ENCODE data around the gene PSAPL1.

PSAPL1 gene

DNA sequence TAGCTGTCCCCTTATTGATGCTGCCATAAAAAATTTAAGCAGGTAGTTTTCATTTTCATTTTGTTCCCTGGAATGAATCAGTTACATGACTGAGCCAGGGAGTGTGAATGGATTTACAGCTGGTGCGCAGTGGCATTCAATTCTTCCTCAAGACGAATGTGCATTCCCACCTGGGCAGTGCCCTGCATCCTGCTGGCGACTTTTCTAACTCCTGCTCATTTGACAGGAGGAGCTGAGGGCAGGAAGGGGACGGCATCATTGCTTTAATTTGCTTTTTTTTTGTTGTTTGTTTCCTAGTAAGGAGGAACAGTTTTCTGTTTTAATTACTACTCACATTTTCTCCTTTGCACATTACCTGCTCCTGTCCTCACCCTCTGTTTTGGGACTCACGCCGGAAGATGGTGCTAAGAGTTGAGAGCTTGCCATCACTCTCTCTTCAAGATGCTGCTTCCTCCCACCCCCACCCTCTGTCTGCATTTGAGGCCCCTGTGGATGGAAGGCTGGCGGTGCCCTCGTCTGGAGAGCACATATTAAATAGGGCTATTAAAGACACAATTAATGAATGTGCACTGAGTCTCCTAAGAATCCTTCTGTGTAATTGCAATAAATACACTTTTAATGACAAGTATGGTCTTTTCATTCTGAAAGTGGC is 35.8 kb downstream of the PSAPL1 start:
- Histone ChIP-seq H3K4me3 (ENCODE audit: low read depth in 1 of 2, low read length in 2 of 2) (no peak overlapping the region), H3K27me3 (ENCODE audit: low read depth, low read length) (no peaks in the 10 kb centered on the region), H3K27ac (ENCODE audit: low read length) (no peak overlapping the region), H3K9me3 (ENCODE audit: control insufficient read depth in 1 of 2, low read length in 2 of 2) (no peaks in the 10 kb centered on the region), H3K36me3 (ENCODE audit: control insufficient read depth in 1 of 2, insufficient read depth in 2 of 2, low read length in 2 of 2) (no peaks in the 10 kb centered on the region), H3K4me1 (ENCODE audit: control insufficient read depth in 1 of 2, insufficient read depth in 2 of 2, low read length in 2 of 2) (peaks cover 0 to 26% of the 10 kb centered on the region in 2 donors)

DNA sequence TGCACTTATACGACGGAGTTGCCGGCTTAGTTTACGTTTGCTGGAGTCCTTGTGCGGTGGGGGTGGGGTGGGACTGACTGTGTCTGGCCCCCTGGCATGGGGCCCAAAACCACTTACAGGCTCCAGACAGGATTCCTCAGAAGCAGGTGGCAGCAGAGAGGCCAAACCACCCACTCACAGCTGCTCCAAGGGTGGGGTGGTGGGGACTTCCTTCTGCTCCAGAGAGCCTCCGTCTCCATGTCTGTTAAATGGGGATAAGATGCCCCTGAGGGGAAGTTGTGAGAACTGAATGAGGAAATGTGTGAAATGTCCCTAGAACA is 36.7 kb downstream of the PSAPL1 start:
- Histone ChIP-seq H3K4me3 (ENCODE audit: low read depth in 1 of 2, low read length in 2 of 2) (no peak overlapping the region), H3K4me1 (ENCODE audit: control insufficient read depth in 1 of 2, insufficient read depth in 2 of 2, low read length in 2 of 2) (peaks cover 0 to 23% of the 10 kb centered on the region in 2 donors), H3K27me3 (ENCODE audit: low read depth, low read length) (no peaks in the 10 kb centered on the region), H3K9me3 (ENCODE audit: control insufficient read depth in 1 of 2, low read length in 2 of 2) (no peaks in the 10 kb centered on the region), H3K36me3 (ENCODE audit: control insufficient read depth in 1 of 2, insufficient read depth in 2 of 2, low read length in 2 of 2) (no peaks in the 10 kb centered on the region), H3K27ac (ENCODE audit: low read length) (no peak overlapping the region)

- Histone ChIP-seq H3K9me3 (ENCODE audit: control insufficient read depth in 1 of 2, low read length in 2 of 2) (no peaks in the 10 kb centered on the region), H3K4me3 (ENCODE audit: low read depth in 1 of 2, low read length in 2 of 2) (no peak overlapping the region), H3K27me3 (ENCODE audit: low read depth, low read length) (no peaks in the 10 kb centered on the region), H3K27ac (ENCODE audit: low read length) (no peak overlapping the region), H3K4me1 (ENCODE audit: control insufficient read depth in 1 of 2, insufficient read depth in 2 of 2, low read length in 2 of 2) (peaks cover 0 to 18% of the 10 kb centered on the region in 2 donors), H3K36me3 (ENCODE audit: control insufficient read depth in 1 of 2, insufficient read depth in 2 of 2, low read length in 2 of 2) (no peaks in the 10 kb centered on the region)
These were observed 37.3 kb downstream of the PSAPL1 start for GRCh38 chr4:7397206-7398103.

DNA sequence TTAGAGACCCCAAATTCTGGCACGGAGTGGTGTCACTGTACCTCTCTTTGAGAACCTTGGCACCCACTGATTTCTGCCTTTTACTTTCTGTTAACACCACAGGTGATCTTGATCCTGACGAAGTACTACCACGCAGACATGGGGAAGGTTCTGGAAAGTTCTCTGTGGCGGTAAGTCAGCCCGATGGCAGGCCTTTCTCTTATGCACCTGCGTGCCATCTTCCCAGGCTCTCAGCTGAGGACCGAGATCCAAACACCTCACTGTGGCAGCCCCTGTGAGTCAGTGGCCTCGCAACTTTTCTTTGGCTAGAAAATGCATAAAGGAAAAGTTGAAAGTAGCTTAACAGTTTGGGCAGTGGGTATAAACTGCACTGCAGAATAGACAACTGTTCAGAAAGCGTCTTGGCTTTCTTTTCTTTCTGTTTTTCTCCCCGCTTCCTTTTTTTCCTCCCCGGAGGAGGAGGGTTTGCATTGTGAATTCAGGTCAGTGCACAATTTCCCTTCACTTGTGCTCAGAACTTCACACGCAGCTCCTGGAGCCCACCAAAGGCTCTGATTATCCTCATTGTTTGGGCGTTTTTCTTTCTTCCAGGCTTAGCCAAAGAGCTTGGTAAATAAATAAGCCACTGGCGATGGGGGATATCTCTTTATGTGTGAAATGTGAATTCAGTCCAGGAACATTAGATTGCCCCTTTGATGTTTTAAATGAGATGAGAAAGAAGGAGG is 38.4 kb downstream of the PSAPL1 start:
- peaks cover 0 to 18% of the 10 kb centered on the region in 2 donors for H3K4me1 ChIP-seq (ENCODE audit: control insufficient read depth in 1 of 2, insufficient read depth in 2 of 2, low read length in 2 of 2)
- no peaks in the 10 kb centered on the region for H3K27me3 ChIP-seq (ENCODE audit: low read depth, low read length)
- no peak overlapping the region for H3K4me3 ChIP-seq (ENCODE audit: low read depth in 1 of 2, low read length in 2 of 2)
- H3K27ac ChIP-seq (ENCODE audit: low read length) = no peak overlapping the region
- no peaks in the 10 kb centered on the region for H3K9me3 ChIP-seq (ENCODE audit: control insufficient read depth in 1 of 2, low read length in 2 of 2)
- no peaks in the 10 kb centered on the region for H3K36me3 ChIP-seq (ENCODE audit: control insufficient read depth in 1 of 2, insufficient read depth in 2 of 2, low read length in 2 of 2)

GRCh38 chr4:7395645-7396044 is 39.1 kb downstream of the PSAPL1 start:
- H3K9me3 ChIP-seq (ENCODE audit: control insufficient read depth in 1 of 2, low read length in 2 of 2) = no peaks in the 10 kb centered on the region
- H3K4me3 ChIP-seq (ENCODE audit: low read depth in 1 of 2, low read length in 2 of 2) = no peak overlapping the region
- H3K27me3 ChIP-seq (ENCODE audit: low read depth, low read length) = no peaks in the 10 kb centered on the region
- no peaks in the 10 kb centered on the region for H3K36me3 ChIP-seq (ENCODE audit: control insufficient read depth in 1 of 2, insufficient read depth in 2 of 2, low read length in 2 of 2)
- peaks cover 0 to 18% of the 10 kb centered on the region in 2 donors for H3K4me1 ChIP-seq (ENCODE audit: control insufficient read depth in 1 of 2, insufficient read depth in 2 of 2, low read length in 2 of 2)
- no peak overlapping the region for H3K27ac ChIP-seq (ENCODE audit: low read length)

GRCh38 chr4:7394681-7395451 is 39.9 kb downstream of the PSAPL1 start:
- Histone ChIP-seq H3K36me3 (ENCODE audit: control insufficient read depth in 1 of 2, insufficient read depth in 2 of 2, low read length in 2 of 2) (no peaks in the 10 kb centered on the region), H3K4me1 (ENCODE audit: control insufficient read depth in 1 of 2, insufficient read depth in 2 of 2, low read length in 2 of 2) (peaks cover 0 to 18% of the 10 kb centered on the region in 2 donors), H3K4me3 (ENCODE audit: low read depth in 1 of 2, low read length in 2 of 2) (no peak overlapping the region), H3K9me3 (ENCODE audit: control insufficient read depth in 1 of 2, low read length in 2 of 2) (no peaks in the 10 kb centered on the region), H3K27ac (ENCODE audit: low read length) (no peak overlapping the region), H3K27me3 (ENCODE audit: low read depth, low read length) (no peaks in the 10 kb centered on the region)

GRCh38 chr4:7393601-7394575 is 40.8 kb downstream of the PSAPL1 start:
- Histone ChIP-seq H3K9me3 (ENCODE audit: control insufficient read depth in 1 of 2, low read length in 2 of 2) (no peaks in the 10 kb centered on the region), H3K36me3 (ENCODE audit: control insufficient read depth in 1 of 2, insufficient read depth in 2 of 2, low read length in 2 of 2) (no peaks in the 10 kb centered on the region), H3K27ac (ENCODE audit: low read length) (no peak overlapping the region)

DNA sequence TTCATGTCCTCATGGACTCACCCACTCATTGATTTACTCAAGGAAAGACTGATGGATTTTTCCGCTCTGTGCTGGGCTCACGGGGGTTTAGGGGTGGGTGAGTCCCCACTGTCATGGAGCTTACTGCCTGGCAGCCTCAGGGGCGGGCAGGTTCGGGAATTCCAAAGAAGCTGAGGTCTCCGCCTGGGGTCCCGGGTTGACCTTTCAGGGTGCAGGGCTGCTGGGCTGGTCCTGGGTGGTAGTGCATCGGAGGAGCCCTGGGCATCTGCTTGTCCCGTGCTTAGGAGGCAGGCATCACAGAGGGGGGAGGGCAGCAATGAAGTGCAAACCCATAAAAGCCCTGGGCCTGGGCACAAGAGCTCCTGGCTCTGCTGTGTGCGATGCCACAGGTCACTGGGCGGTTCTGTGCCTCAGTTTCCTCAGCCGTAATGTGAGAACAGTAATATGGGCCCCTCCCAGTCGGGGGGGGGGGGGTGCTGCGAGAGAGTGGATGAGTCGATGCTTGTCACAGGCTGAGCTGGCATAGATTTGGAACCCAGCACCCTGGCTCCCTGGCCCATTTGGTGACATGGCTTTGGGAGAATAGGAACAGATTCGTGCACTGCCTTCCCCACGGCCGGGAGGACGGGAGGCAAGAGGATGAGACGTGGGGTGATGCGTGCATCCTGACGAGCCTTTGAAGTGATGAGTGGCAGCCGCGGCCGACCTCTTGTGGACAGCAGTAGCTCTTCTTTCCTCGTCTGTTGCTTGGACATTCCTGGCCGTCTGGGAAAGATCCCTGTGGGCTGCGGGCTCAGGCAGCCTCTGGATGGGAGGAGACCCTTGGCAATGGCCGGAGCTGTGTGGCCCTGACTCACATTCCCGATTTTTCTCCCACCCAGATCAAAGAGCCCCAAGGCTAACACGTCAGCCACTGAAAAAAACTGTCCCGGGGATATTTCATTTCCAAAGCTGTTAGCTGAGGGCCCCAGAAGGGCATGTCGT is 42.0 kb downstream of the PSAPL1 start:
- Histone ChIP-seq H3K27me3 (ENCODE audit: low read depth, low read length) (no peaks in the 10 kb centered on the region), H3K27ac (ENCODE audit: low read length) (no peak overlapping the region), H3K9me3 (ENCODE audit: control insufficient read depth in 1 of 2, low read length in 2 of 2) (no peaks in the 10 kb centered on the region), H3K4me1 (ENCODE audit: control insufficient read depth in 1 of 2, insufficient read depth in 2 of 2, low read length in 2 of 2) (peaks cover 0 to 6% of the 10 kb centered on the region in 2 donors), H3K4me3 (ENCODE audit: low read depth in 1 of 2, low read length in 2 of 2) (no peak overlapping the region), H3K36me3 (ENCODE audit: control insufficient read depth in 1 of 2, insufficient read depth in 2 of 2, low read length in 2 of 2) (no peaks in the 10 kb centered on the region)

More at GRCh38 chr4:7393601-7394575, 40.8 kb downstream of the PSAPL1 start:
- H3K4me3 ChIP-seq (ENCODE audit: low read depth in 1 of 2, low read length in 2 of 2) = no peak overlapping the region
- peaks cover 0 to 13% of the 10 kb centered on the region in 2 donors for H3K4me1 ChIP-seq (ENCODE audit: control insufficient read depth in 1 of 2, insufficient read depth in 2 of 2, low read length in 2 of 2)
- no peaks in the 10 kb centered on the region for H3K27me3 ChIP-seq (ENCODE audit: low read depth, low read length)

DNA sequence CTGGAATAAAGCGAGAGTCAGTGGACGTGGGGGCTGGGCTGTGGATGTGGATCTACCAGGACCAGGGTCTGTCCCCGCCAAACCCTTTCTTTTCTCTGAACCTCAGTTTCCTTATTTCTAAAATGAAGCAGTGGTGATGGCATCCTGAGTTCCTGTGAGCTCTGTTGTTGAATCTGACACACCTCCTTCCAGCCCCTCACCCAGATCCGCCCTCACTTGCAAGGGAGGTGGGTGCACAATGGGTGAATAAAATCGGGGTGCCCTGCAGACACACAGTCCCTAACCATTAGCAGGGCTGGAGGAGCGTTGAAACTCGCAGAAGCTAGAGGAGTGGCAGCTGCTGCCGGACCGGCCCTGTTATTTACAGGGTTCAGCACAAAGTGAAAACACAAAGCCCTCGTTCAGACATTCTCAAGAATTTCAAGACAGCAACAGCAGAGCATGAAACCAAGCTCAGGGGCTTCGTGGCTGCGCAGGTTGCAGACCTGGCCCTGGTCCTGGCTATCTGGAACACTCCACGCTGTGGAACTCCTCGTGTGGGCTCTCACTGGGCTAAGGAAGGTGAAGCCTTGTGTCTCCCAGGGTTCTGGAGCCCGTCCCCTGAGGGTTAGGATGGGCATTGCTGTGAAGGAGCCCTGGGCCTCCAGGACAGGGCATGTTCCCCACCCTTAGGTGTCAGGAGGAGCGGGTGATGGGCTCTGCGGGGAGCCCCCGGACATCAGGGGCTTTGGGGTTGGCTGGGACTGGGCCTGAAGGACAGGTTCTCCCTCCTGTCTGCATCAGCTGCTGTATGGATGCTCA is 42.9 kb downstream of the PSAPL1 start:
- H3K9me3 ChIP-seq (ENCODE audit: control insufficient read depth in 1 of 2, low read length in 2 of 2) = no peaks in the 10 kb centered on the region
- no peaks in the 10 kb centered on the region for H3K4me1 ChIP-seq (ENCODE audit: control insufficient read depth in 1 of 2, insufficient read depth in 2 of 2, low read length in 2 of 2)
- no peaks in the 10 kb centered on the region for H3K27me3 ChIP-seq (ENCODE audit: low read depth, low read length)
- no peaks in the 10 kb centered on the region for H3K36me3 ChIP-seq (ENCODE audit: control insufficient read depth in 1 of 2, insufficient read depth in 2 of 2, low read length in 2 of 2)
- H3K27ac ChIP-seq (ENCODE audit: low read length) = no peak overlapping the region
- H3K4me3 ChIP-seq (ENCODE audit: low read depth in 1 of 2, low read length in 2 of 2) = no peak overlapping the region

Data from muscle layer of duodenum (tissue), 2 donors.